GM18505 (cell line): Measurements from ENCODE around the gene TBC1D22B.

Source experiments
- ATAC-seq: cut with Tn5 transposase; IDR thresholded peaks from one replicate; pipeline ENCODE4 v1.9.1; 2021; ENCODE audit not compliant: unreplicated experiment
- POLR2A ChIP-seq: IDR thresholded peaks from 4 replicates; pipeline ENCODE4 v1.6.1; 2011; ENCODE audit warnings: borderline replicate concordance; ENCODE audit not compliant: insufficient read depth, insufficient read length; ENCODE audit errors: extremely low read depth

Gene TBC1D22B

GRCh38 chr6:37225350-37226169, 32.0 kb upstream of the TBC1D22B start:
- TF ChIP-seq POLR2A: no peak

GRCh38 chr6:37230104-37230503, 27.5 kb upstream of the TBC1D22B start:
- ATAC-seq: no peak
- TF ChIP-seq POLR2A: no peak

More at GRCh38 chr6:37225350-37226169, 32.0 kb upstream of the TBC1D22B start:
- ATAC-seq: no peak

GRCh38 chr6:37232430-37233017, 25.0 kb upstream of the TBC1D22B start:
- TF ChIP-seq POLR2A: no peak
- ATAC-seq: no peak

GRCh38 chr6:37233541-37233940, 24.0 kb upstream of the TBC1D22B start:
- TF ChIP-seq POLR2A: no peak
- no peak for ATAC-seq

GRCh38 chr6:37236921-37237320, 20.7 kb upstream of the TBC1D22B start:
- no peak for TF ChIP-seq POLR2A
- ATAC-seq: no peak

GRCh38 chr6:37237789-37238188, 19.8 kb upstream of the TBC1D22B start:
- TF ChIP-seq POLR2A: no peak
- ATAC-seq: no peak

- no peak for ATAC-seq
- TF ChIP-seq POLR2A: no peak
Observed at GRCh38 chr6:37238381-37238780, 19.2 kb upstream of the TBC1D22B start.

- no peak for ATAC-seq
- no peak for TF ChIP-seq POLR2A
Observed at GRCh38 chr6:37239526-37239925, 18.0 kb upstream of the TBC1D22B start.

- no peak for ATAC-seq
Observed at GRCh38 chr6:37239950-37240713, 17.4 kb upstream of the TBC1D22B start.

GRCh38 chr6:37241131-37241530, 16.4 kb upstream of the TBC1D22B start:
- no peak for TF ChIP-seq POLR2A
- no peak for ATAC-seq

More at GRCh38 chr6:37239950-37240713, 17.4 kb upstream of the TBC1D22B start:
- TF ChIP-seq POLR2A: no peak

- ATAC-seq: no peak
- no peak for TF ChIP-seq POLR2A
Observed at GRCh38 chr6:37241775-37242428, 15.7 kb upstream of the TBC1D22B start.

GRCh38 chr6:37242429-37243052, 15.0 kb upstream of the TBC1D22B start:
- no peak for TF ChIP-seq POLR2A
- no peak for ATAC-seq
